K562 (cell line): ENCODE measurements around the gene TJP3. TPM values are rescaled to one million over a fixed set of nuclear protein-coding genes. Genes with fewer than 3 reads are reported as not detected.

Experiments
- ARID1B ChIP-seq: fragments of 450-650 bp; IDR thresholded peaks from 2 replicates; pipeline ENCODE4 v1.6.1; 2016; ENCODE audit warnings: antibody characterized with exemption, mild to moderate bottlenecking, inconsistent platforms
- DDX20 ChIP-seq: fragments of 450-650 bp; IDR thresholded peaks from 2 replicates; pipeline ENCODE4 v1.6.1; 2016; ENCODE audit warnings: missing genetic modification characterization, low read depth, mild to moderate bottlenecking, missing compliant biosample characterization, moderate library complexity
- ELF4 ChIP-seq: fragments of 450-650 bp; formaldehyde crosslinking; IDR thresholded peaks from 2 replicates; pipeline ENCODE4 v1.4.0; 2022; ENCODE audit warnings: missing genetic modification characterization
- LEF1 ChIP-seq: fragments of 450-650 bp; IDR thresholded peaks from 2 replicates; pipeline ENCODE4 v1.6.1; 2016; ENCODE audit warnings: mild to moderate bottlenecking
- MCM2 ChIP-seq: fragments of 450-650 bp; IDR thresholded peaks from 2 replicates; pipeline ENCODE4 v1.6.1; 2017; ENCODE audit warnings: low read depth, mild to moderate bottlenecking
- MYNN ChIP-seq, 2 experiments: sonication (generic); formaldehyde crosslinking in 1 of 2; IDR thresholded peaks; 2 replicates each; pipeline versions ENCODE4 v1.5.0 to v1.6.1; 2016 to 2020; ENCODE audit warnings: antibody characterized with exemption in 1 of 2, missing genetic modification reagents in 1 of 2
- NFIC ChIP-seq: fragments of 450-650 bp; IDR thresholded peaks from 2 replicates; pipeline ENCODE4 v1.6.1; 2017; ENCODE audit warnings: mild to moderate bottlenecking, inconsistent platforms
- NRF1 ChIP-seq, 2 experiments: fragments of 450-650 bp; IDR thresholded peaks in 1 of 2; conservative IDR thresholded peaks in 1 of 2; 2 replicates each; pipeline ENCODE4 v1.6.1; 2014; ENCODE audit warnings: mild to moderate bottlenecking in 2 of 2
- PHB ChIP-seq: fragments of 250-450 bp; sonication (Bioruptor Pico); IDR thresholded peaks from 2 replicates; pipeline ENCODE4 v1.5.0; 2021
- RAD21 ChIP-seq, 2 experiments: fragments of 250-450 bp in 1 of 2; fragments of 450-650 bp in 1 of 2; sonication (Bioruptor Pico) in 1 of 2; formaldehyde crosslinking in 1 of 2; IDR thresholded peaks in 1 of 2; conservative IDR thresholded peaks in 1 of 2; 2 replicates each; pipeline versions ENCODE4 v1.4.0 to v1.8.0; 2020 to 2022; ENCODE audit warnings: mild to moderate bottlenecking in 2 of 2, moderate library complexity in 1 of 2
- RBBP5 ChIP-seq: fragments of 200-600 bp; sonication (generic); IDR thresholded peaks from 2 replicates; pipeline ENCODE4 v1.6.1; 2012; ENCODE audit warnings: borderline replicate concordance, mild to moderate bottlenecking, low read length, control low read depth, inconsistent platforms; ENCODE audit not compliant: insufficient read depth, poor library complexity, severe bottlenecking
- SPI1 ChIP-seq: IDR thresholded peaks from 2 replicates; pipeline ENCODE4 v1.6.1; 2011; ENCODE audit warnings: low read depth, low read length, control low read depth, borderline replicate concordance
- ZC3H4 ChIP-seq: sonication (generic); formaldehyde crosslinking; IDR thresholded peaks from 2 replicates; pipeline ENCODE4 v1.9.0; 2021; ENCODE audit warnings: missing genetic modification reagents, borderline replicate concordance
- polyA plus RNA-seq, 8 experiments: library from polyadenylated mRNA; depleted of rRNA in 4 of 8; stranded (reverse) in 5 of 8; unstranded in 3 of 8; fragments of >200 nt; fragmentation: Nextera tagmentation in 2 of 8; fragmentation: Illumina TruSeq in 1 of 8; extraction: Ambion mirVana in 2 of 8; extraction: Trizol in 1 of 8; gene quantifications; 2 replicates each; pipeline versions ENCODE4 v1.2.1 to v1.2.3, GENCODE V29; 2011 to 2014; ENCODE audit warnings: inconsistent platforms in 1 of 8, missing spikeins in 1 of 8
- total RNA-seq, 7 experiments: library from RNA; depleted of rRNA in 6 of 7; stranded (reverse); fragments of >200 nt in 6 of 7; fragmentation: Illumina TruSeq in 2 of 7; extraction: Trizol in 2 of 7; gene quantifications; 2 replicates each; pipeline versions ENCODE4 v1.2.1 to v1.2.3, GENCODE V29; 2011 to 2021; ENCODE audit warnings: low replicate concordance in 1 of 7
- TF ChIP-seq, protein P1 (sequence below): IDR thresholded peaks from 3 replicates; pipeline ENCODE4 v1.6.1; 2011; ENCODE audit warnings: borderline replicate concordance, mild to moderate bottlenecking; ENCODE audit not compliant: insufficient read length, insufficient read depth
- TF ChIP-seq, protein P2 (sequence below), 2 experiments: fragments of 450-650 bp; formaldehyde crosslinking in 1 of 2; IDR thresholded peaks; 2 replicates each; pipeline versions ENCODE4 v1.4.0 to v1.6.1; 2014 to 2020; ENCODE audit warnings: mild to moderate bottlenecking in 2 of 2, borderline replicate concordance in 1 of 2, low read depth in 1 of 2
- TF ChIP-seq, protein P3 (sequence below): fragments of 200-800 bp; sonication (Bioruptor generic); IDR thresholded peaks from 2 replicates; pipeline ENCODE4 v1.6.1; 2017; ENCODE audit warnings: missing genetic modification characterization, missing compliant biosample characterization

TJP3 gene
- total and polyA plus RNA-seq, 9 of the 15 experiments (the other 6 are each of a cell fraction or from before 2014, with no cell fraction given), result 0.11 to 2.4 (median 0.57) TPM; not detected in 1

DNA sequence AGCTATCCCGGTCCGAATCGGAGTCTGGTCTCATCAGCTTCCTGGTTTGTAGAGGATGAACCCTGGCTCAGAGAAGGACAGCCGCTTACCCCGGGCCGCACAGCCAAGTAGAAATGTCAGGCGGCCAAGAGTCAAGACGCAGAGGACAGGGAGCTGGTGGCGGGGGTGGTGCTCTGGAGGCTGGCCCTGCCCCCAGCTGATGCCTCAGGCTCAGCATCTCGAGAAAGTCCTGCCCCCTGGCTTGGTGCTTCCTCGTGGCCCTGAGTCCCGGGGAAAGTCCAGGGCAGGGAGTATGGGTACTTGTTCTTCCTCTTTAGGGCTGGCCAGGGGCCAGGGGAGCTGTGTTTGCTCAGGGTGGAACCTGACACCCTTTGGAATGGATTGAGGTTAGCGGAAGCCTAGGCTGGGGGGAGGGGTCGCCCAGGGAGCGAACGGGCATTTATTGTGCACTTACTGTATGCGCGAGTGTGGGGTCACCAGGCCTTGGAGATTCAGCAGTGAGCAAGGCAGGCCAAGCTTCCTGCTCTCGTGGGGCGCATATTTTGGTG is 2.2 kb downstream of the TJP3 start (continued):
- TF ChIP-seq NRF1 (conservative IDR thresholded peaks at IDR 0.05 in 1 of 2, IDR thresholded peaks at IDR 0.05 in 1 of 2) (peak; percentile 38 to 49; a peak in 2 of 4 replicates), RAD21 (CRISPR knock-in tag; conservative IDR thresholded peaks at IDR 0.05 in 1 of 2, IDR thresholded peaks at IDR 0.05 in 1 of 2) (no peak), DDX20 (tag) (no peak), LEF1 (peak; percentile 77; the same call in 1 of the 2 replicates), MCM2 (no peak), RBBP5 (no peak), MYNN (IDR thresholded peaks at IDR 0.05) (peak; percentile 34; the same call in 1 of the 2 replicates), MYNN (CRISPR knock-in tag; IDR thresholded peaks at IDR 0.05) (no peak), NFIC (peak; percentile 95), SPI1 (peak; percentile 43; the same call in 1 of the 2 replicates), ELF4 (CRISPR knock-in tag) (no peak), ARID1B (peak; percentile 57), ZC3H4 (no peak), PHB (CRISPR knock-in tag) (no peak)
- TF ChIP-seq, protein P1, sequence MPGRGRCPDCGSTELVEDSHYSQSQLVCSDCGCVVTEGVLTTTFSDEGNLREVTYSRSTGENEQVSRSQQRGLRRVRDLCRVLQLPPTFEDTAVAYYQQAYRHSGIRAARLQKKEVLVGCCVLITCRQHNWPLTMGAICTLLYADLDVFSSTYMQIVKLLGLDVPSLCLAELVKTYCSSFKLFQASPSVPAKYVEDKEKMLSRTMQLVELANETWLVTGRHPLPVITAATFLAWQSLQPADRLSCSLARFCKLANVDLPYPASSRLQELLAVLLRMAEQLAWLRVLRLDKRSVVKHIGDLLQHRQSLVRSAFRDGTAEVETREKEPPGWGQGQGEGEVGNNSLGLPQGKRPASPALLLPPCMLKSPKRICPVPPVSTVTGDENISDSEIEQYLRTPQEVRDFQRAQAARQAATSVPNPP, result no peak
- TF ChIP-seq, protein P2, sequence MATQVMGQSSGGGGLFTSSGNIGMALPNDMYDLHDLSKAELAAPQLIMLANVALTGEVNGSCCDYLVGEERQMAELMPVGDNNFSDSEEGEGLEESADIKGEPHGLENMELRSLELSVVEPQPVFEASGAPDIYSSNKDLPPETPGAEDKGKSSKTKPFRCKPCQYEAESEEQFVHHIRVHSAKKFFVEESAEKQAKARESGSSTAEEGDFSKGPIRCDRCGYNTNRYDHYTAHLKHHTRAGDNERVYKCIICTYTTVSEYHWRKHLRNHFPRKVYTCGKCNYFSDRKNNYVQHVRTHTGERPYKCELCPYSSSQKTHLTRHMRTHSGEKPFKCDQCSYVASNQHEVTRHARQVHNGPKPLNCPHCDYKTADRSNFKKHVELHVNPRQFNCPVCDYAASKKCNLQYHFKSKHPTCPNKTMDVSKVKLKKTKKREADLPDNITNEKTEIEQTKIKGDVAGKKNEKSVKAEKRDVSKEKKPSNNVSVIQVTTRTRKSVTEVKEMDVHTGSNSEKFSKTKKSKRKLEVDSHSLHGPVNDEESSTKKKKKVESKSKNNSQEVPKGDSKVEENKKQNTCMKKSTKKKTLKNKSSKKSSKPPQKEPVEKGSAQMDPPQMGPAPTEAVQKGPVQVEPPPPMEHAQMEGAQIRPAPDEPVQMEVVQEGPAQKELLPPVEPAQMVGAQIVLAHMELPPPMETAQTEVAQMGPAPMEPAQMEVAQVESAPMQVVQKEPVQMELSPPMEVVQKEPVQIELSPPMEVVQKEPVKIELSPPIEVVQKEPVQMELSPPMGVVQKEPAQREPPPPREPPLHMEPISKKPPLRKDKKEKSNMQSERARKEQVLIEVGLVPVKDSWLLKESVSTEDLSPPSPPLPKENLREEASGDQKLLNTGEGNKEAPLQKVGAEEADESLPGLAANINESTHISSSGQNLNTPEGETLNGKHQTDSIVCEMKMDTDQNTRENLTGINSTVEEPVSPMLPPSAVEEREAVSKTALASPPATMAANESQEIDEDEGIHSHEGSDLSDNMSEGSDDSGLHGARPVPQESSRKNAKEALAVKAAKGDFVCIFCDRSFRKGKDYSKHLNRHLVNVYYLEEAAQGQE (IDR thresholded peaks at IDR 0.05; ENCODE audit: borderline replicate concordance), result peak; percentile 15; the same call in 1 of the 2 replicates
- TF ChIP-seq, protein P2 (CRISPR knock-in tag; IDR thresholded peaks at IDR 0.05; ENCODE audit: low read depth), result no peak
- TF ChIP-seq, protein P3, sequence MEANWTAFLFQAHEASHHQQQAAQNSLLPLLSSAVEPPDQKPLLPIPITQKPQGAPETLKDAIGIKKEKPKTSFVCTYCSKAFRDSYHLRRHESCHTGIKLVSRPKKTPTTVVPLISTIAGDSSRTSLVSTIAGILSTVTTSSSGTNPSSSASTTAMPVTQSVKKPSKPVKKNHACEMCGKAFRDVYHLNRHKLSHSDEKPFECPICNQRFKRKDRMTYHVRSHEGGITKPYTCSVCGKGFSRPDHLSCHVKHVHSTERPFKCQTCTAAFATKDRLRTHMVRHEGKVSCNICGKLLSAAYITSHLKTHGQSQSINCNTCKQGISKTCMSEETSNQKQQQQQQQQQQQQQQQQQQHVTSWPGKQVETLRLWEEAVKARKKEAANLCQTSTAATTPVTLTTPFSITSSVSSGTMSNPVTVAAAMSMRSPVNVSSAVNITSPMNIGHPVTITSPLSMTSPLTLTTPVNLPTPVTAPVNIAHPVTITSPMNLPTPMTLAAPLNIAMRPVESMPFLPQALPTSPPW (CRISPR knock-in tag), result peak; percentile 45; the same call in 1 of the 2 replicates
